GM12891 (cell line): ENCODE measurements around the gene IKZF1.

Source experiments
- DNase-seq: peaks from one replicate; pipeline ENCODE4 v3.0.0; 2011; ENCODE audit warnings: low spot score; ENCODE audit not compliant: insufficient read length
- FAIRE-seq: peaks from 2 replicates; lab custom pipeline; 2011; peaks lifted over from hg19 to GRCh38; lab: Jason Lieb, UNC
- PAX5 ChIP-seq: IDR thresholded peaks from 2 replicates; pipeline ENCODE4 v1.6.1; 2011; ENCODE audit warnings: low read length, moderate library complexity, mild to moderate bottlenecking; ENCODE audit not compliant: insufficient read depth, severe bottlenecking
- POLR2A ChIP-seq: IDR thresholded peaks from 2 replicates; pipeline ENCODE4 v1.6.1; 2011; ENCODE audit warnings: low read depth, low read length, control low read depth
- POLR2AphosphoS5 ChIP-seq: IDR thresholded peaks from 2 replicates; pipeline ENCODE4 v1.6.1; 2011; ENCODE audit warnings: low read depth, low read length, control low read depth
- POU2F2 ChIP-seq: IDR thresholded peaks from 2 replicates; pipeline ENCODE4 v1.6.1; 2011; ENCODE audit warnings: low read depth, mild to moderate bottlenecking, control low read depth, low read length, moderate library complexity
- SPI1 ChIP-seq: IDR thresholded peaks from 2 replicates; pipeline ENCODE4 v1.6.1; 2011; ENCODE audit warnings: low read depth, low read length, control low read depth
- TAF1 ChIP-seq: IDR thresholded peaks from 2 replicates; pipeline ENCODE4 v1.6.1; 2011; ENCODE audit warnings: low read depth, low read length, control low read depth

Gene IKZF1

GRCh38 chr7:50295133-50295532 is 9.4 kb upstream of the IKZF1 start:
- no peak for TF ChIP-seq TAF1
- no peak for TF ChIP-seq POLR2A
- TF ChIP-seq POU2F2, result no peak
- no peak for TF ChIP-seq PAX5
- TF ChIP-seq SPI1, result no peak
- no peak for TF ChIP-seq POLR2AphosphoS5
- DNase-seq, result no peak
- no peak for FAIRE-seq

- TF ChIP-seq PAX5, result no peak
- TF ChIP-seq SPI1, result no peak
- TF ChIP-seq POLR2A, result no peak
- no peak for TF ChIP-seq POLR2AphosphoS5
- TF ChIP-seq POU2F2, result no peak
- no peak for TF ChIP-seq TAF1
- DNase-seq (no peak), FAIRE-seq (peak; percentile 40)
Measured at GRCh38 chr7:50296799-50297198, 7.7 kb upstream of the IKZF1 start.

GRCh38 chr7:50298811-50299562 is 5.5 kb upstream of the IKZF1 start:
- TF ChIP-seq TAF1 (no peak), POU2F2 (no peak), POLR2A (no peak), SPI1 (no peak), PAX5 (no peak), POLR2AphosphoS5 (no peak)

GRCh38 chr7:50300336-50300735 is 4.2 kb upstream of the IKZF1 start:
- FAIRE-seq (peak; percentile 33), DNase-seq (no peak)
- no peak for TF ChIP-seq SPI1
- TF ChIP-seq TAF1, result no peak
- no peak for TF ChIP-seq POU2F2
- TF ChIP-seq PAX5, result no peak
- TF ChIP-seq POLR2AphosphoS5, result no peak
- no peak for TF ChIP-seq POLR2A

More at GRCh38 chr7:50298811-50299562, 5.5 kb upstream of the IKZF1 start:
- DNase-seq, result no peak
- FAIRE-seq, result no peak

- TF ChIP-seq POLR2A, result no peak
- no peak for TF ChIP-seq PAX5
- FAIRE-seq (peak; percentile 52), DNase-seq (no peak)
Measured at GRCh38 chr7:50302486-50303334, 1.8 kb upstream of the IKZF1 start.

- TF ChIP-seq POLR2AphosphoS5 (no peak), SPI1 (peak; percentile 54)
- FAIRE-seq, result peak; percentile 87
- DNase-seq, result peak; percentile 21
Measured at GRCh38 chr7:50303335-50304128, 984 bp upstream of the IKZF1 start.

- TF ChIP-seq SPI1 (no peak), PAX5 (no peak), POLR2A (no peak), POU2F2 (no peak), TAF1 (no peak), POLR2AphosphoS5 (no peak)
- FAIRE-seq, result peak; percentile 72
- DNase-seq, result peak; percentile 26
Measured at GRCh38 chr7:50304911-50305582, 531 bp downstream of the IKZF1 start.

- TF ChIP-seq TAF1, result no peak
- FAIRE-seq, result peak; percentile 89
- DNase-seq, result no peak
Measured at GRCh38 chr7:50305583-50306493, 1.3 kb downstream of the IKZF1 start.
